Upper lobe of right lung (tissue), 1 donor: ENCODE results near the gene C4BPB. TPM values are rescaled to one million over a fixed set of nuclear protein-coding genes. Genes with fewer than 3 reads are reported as not detected.

Source experiments
- ATAC-seq: fragments of 200-7000 bp; cut with Tn5 transposase; one replicate; pipeline ENCODE4 v1.9.1; 2020; ENCODE audit warnings: mild to moderate bottlenecking, moderate library complexity
- DNase-seq: peaks from one replicate; pipeline ENCODE4 v3.0.0-alpha.2; 2020
- H3K27ac ChIP-seq: fragments of 200-600 bp; one replicate; pipeline ENCODE4 v1.8.0; 2022
- H3K27me3 ChIP-seq: fragments of 200-600 bp; one replicate; pipeline ENCODE4 v1.8.0; 2022; ENCODE audit warnings: mild to moderate bottlenecking
- H3K36me3 ChIP-seq: fragments of 200-600 bp; one replicate; pipeline ENCODE4 v1.8.0; 2022
- H3K4me1 ChIP-seq: fragments of 200-600 bp; one replicate; pipeline ENCODE4 v1.8.0; 2022
- H3K4me3 ChIP-seq: fragments of 200-600 bp; one replicate; pipeline ENCODE4 v1.8.0; 2022; ENCODE audit warnings: mild to moderate bottlenecking
- H3K9me3 ChIP-seq: fragments of 200-600 bp; one replicate; pipeline ENCODE4 v1.8.0; 2022
- intact Hi-C: fragments of 100-400 bp; cut with DNase I; formaldehyde crosslinking; loops from one replicate; pipeline ENCODE4 v1.11.0; 2022
- total RNA-seq: library from RNA; stranded (reverse); fragmentation: NEBNext Ultra II Directional; extraction: Animal tissue kit (Norgen Biotek cat#: 25700); gene quantifications from one replicate; pipeline ENCODE4 v1.2.1, GENCODE V29; 2021
- TF ChIP-seq, protein P1 (sequence below): fragments of 200-600 bp; IDR thresholded peaks from one replicate; pipeline ENCODE4 v1.8.0; 2022; ENCODE audit warnings: antibody characterized with exemption
- donor health status: DM: no; HTN: yes; CAD: no; lungs with severe emphysema.

C4BPB gene
- total RNA-seq, 1 donor from 2014 or later: 6.6 TPM

- no peaks in the 10 kb centered on the region for H3K27me3 ChIP-seq
- H3K36me3 ChIP-seq: no peaks in the 10 kb centered on the region
- DNase-seq (no peak), ATAC-seq (no peak)
- no peak overlapping the region for H3K4me3 ChIP-seq
- no peak overlapping the region for H3K27ac ChIP-seq
- TF ChIP-seq, protein P1, sequence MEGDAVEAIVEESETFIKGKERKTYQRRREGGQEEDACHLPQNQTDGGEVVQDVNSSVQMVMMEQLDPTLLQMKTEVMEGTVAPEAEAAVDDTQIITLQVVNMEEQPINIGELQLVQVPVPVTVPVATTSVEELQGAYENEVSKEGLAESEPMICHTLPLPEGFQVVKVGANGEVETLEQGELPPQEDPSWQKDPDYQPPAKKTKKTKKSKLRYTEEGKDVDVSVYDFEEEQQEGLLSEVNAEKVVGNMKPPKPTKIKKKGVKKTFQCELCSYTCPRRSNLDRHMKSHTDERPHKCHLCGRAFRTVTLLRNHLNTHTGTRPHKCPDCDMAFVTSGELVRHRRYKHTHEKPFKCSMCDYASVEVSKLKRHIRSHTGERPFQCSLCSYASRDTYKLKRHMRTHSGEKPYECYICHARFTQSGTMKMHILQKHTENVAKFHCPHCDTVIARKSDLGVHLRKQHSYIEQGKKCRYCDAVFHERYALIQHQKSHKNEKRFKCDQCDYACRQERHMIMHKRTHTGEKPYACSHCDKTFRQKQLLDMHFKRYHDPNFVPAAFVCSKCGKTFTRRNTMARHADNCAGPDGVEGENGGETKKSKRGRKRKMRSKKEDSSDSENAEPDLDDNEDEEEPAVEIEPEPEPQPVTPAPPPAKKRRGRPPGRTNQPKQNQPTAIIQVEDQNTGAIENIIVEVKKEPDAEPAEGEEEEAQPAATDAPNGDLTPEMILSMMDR: no peak
- intact Hi-C loops: no loop called here
- H3K4me1 ChIP-seq: no peaks in the 10 kb centered on the region
- H3K9me3 ChIP-seq: no peaks in the 10 kb centered on the region
Measured at GRCh38 chr1:207112616-207113296, 24.1 kb downstream of the C4BPB start.

- DNase-seq: no peak
- no peak overlapping the region for H3K27ac ChIP-seq
- no peaks in the 10 kb centered on the region for H3K27me3 ChIP-seq
- TF ChIP-seq, protein P1: no peak
- no peaks in the 10 kb centered on the region for H3K9me3 ChIP-seq
- H3K36me3 ChIP-seq: no peaks in the 10 kb centered on the region
- intact Hi-C loops: no loop called here
- H3K4me1 ChIP-seq: no peaks in the 10 kb centered on the region
- ATAC-seq: no peak
- H3K4me3 ChIP-seq: no peak overlapping the region
Measured at GRCh38 chr1:207115269-207115668, 26.6 kb downstream of the C4BPB start.

GRCh38 chr1:207124389-207124788, 35.7 kb downstream of the C4BPB start:
- Histone ChIP-seq H3K4me1 (no peaks in the 10 kb centered on the region), H3K36me3 (peaks cover 4% of the 10 kb centered on the region), H3K4me3 (no peak overlapping the region), H3K27me3 (no peaks in the 10 kb centered on the region), H3K9me3 (peaks cover 9% of the 10 kb centered on the region), H3K27ac (no peak overlapping the region)
- intact Hi-C loops: no loop called here
- DNase-seq (no peak), ATAC-seq (no peak)
- TF ChIP-seq, protein P1: no peak

GRCh38 chr1:207128336-207128921, 39.8 kb downstream of the C4BPB start:
- no peak overlapping the region for H3K4me3 ChIP-seq
- ATAC-seq: no peak
- TF ChIP-seq, protein P1: no peak

DNA sequence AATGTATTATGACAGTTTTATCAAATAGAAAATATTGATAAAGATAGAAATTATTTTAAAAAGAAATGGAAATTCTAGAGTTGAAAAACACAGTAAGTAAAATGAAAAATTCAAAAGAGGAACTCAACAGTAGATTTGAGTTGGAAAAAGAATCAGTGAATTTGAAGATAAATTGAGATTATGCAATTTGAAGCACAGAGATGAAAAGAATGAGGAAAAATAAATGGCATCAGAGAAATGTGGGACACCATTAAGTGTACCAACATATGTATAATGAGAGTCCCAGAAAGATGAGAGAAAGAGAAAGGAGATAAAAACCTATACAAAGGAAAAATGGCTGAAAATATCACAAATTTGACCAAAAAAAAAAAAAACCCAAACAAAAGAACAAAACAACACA, 40.4 kb downstream of the C4BPB start:
- TF ChIP-seq, protein P1: no peak
- no peak for DNase-seq
- Histone ChIP-seq H3K36me3 (peaks cover 3% of the 10 kb centered on the region), H3K27me3 (no peaks in the 10 kb centered on the region), H3K4me1 (no peaks in the 10 kb centered on the region), H3K9me3 (peaks cover 15% of the 10 kb centered on the region), H3K4me3 (no peak overlapping the region), H3K27ac (no peak overlapping the region)
- ATAC-seq: no peak
- intact Hi-C loops: no loop called here

More at GRCh38 chr1:207128336-207128921, 39.8 kb downstream of the C4BPB start:
- Histone ChIP-seq H3K27me3 (no peaks in the 10 kb centered on the region), H3K36me3 (peaks cover 4% of the 10 kb centered on the region), H3K4me1 (no peaks in the 10 kb centered on the region), H3K9me3 (peaks cover 15% of the 10 kb centered on the region), H3K27ac (no peak overlapping the region)
- no peak for DNase-seq
- intact Hi-C loops: no loop called here
